NCI-H2196 treated with DMSO at 0.1 percent for 48 hours (cell line): Measurements from ENCODE around the gene LIN28B.
"Not testable (repeated sequence)": the region's sequence is repeated elsewhere in the genome, so short reads cannot be mapped to it uniquely, and the experiment has no call there.

Experiments
- DNase-seq: peaks from one replicate; lab custom pipeline; 2025; ENCODE audit not compliant: unreplicated experiment; lab: John Stamatoyannopoulos, UW

LIN28B gene

DNA sequence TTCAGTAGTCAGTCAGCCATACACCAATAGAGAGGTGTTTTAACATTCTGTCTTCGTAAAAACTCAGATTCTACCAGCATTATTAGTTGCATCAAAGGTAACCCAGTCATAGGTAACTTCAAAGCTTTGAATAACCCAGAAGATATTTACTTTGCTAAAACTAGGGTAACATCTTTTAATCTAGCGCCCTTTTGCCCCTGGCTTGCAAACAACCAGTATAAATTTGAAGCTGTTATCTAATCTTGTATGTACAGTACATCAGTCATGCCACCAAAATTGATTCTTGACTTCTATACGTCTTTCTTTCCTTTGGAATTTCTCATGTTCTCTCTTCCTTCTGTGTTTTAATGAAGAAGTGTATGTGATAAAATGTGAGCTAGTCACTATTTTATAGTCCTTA lies 109.3 kb downstream of the LIN28B start:
- no peak for DNase-seq

DNA sequence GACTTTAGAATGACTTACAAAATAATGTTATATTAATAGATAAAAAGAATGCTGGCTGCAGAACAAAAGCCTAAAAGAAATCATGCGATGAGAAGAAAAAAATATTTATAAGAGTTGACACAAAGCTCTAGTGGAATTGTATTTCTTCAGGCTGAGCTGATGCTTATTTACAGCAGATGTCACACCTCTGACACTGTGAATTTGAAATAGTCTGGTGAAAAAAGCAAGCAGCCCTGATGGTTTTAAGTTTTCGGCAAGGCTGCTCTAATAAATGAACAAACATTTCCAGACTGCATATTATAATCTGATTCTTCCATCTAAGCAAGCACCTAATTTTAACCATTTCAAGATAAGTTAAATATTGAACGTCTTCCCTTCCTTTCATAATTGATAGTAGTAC lies 109.9 kb downstream of the LIN28B start:
- DNase-seq = no peak

DNA sequence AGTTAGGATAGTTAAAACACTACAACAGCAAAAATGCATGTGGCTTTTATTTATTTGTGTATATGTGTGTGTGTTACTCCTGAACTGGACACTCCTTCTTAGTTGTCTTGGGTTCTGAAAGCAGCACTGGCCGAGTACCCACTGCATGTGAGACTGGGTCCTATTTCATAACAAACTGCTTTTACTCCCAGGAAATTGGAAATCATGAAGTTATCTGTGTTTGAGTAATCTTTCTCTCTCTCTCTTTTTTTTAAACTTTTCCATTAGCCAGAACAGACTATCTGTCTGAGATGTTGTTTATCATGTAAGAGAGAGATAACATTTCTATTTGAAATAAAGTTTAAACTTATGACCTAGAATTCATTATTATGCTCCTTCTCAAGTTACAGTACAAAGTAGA lies 110.4 kb downstream of the LIN28B start:
- no peak for DNase-seq

DNA sequence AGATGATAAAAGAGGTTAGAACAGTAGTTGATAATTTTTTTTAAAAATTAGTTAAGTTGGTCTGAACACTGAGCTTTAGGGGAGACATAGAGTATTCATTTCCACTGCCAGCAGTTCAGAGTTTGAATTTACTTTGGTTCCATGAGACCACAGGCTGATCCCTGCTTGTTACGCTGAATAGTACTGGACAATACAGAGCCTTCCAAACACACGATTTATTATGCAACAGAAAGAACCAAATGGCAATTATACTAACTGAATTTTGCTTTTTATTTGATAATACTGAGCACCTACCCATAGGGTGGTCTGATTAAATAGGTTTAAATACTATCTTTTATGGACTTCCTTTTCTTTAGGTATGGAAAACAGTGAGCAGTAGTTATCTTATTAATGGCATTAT lies 111.5 kb downstream of the LIN28B start:
- DNase-seq = no peak

DNA sequence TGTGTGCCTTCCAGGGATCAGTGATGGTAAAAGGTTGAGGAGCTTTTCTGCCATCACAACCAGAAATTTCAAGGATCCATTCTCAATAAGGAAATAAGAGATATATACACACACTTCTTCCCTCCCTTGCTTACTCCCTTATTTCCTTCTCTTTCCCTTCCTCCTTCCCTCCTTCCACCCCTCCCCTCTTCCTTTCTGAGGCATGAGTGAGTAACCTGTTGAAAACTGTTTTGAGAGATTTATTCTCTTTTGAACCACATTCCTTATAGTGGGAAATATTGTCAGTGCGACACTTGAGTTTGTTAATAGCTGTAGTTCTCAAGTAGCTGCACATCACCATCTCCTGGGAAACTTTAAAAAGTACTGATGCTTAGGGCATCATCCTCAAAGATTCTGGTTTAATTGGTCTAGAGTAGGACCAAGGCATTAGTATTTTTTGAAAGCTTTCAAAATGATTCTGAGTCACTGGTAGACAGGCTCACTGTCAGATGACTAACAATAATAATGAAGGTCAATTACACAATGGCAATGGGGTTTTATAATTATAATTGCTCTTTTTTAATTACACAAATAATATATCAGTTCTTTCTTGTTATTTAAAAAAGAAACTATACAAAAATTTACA lies 113.0 kb downstream of the LIN28B start:
- no peak for DNase-seq

DNA sequence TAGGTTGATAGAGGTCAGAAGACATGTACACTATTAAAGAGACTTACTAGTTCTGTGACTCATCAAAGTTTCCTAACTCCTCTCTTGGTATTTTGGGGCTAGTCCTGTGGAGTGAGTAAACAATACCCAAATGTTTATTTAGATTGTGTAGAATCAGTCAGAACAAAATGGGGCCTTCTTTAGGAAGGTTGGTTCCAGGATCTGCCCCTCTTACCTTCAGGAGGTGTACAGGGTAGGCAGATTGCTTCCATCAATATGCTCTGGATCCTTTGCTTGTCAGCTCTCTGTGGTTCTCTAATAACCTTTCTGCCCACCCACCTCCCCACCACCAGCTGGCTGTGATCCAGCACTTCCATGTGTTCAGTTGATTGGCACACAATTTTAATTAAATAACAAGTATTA lies 115.9 kb downstream of the LIN28B start:
- no peak for DNase-seq

DNA sequence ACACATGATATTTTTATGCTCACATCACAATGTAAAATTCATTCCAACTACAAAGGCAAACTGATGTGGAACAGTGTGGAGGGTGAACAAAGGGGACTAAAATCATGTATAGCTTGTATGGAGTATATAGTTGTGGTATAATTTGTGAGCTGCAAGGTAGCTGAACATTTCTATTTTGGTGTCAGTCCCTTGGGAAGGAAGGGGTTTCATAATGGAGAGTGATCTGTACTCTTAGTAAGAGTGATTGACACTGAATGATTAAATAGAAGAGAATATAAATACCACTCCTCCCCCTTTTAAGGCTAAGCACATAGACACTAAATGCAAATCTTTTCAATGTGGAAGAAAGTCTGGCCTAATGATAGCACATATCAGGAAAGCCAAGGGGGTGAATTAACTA lies 118.3 kb downstream of the LIN28B start:
- no peak for DNase-seq

DNA sequence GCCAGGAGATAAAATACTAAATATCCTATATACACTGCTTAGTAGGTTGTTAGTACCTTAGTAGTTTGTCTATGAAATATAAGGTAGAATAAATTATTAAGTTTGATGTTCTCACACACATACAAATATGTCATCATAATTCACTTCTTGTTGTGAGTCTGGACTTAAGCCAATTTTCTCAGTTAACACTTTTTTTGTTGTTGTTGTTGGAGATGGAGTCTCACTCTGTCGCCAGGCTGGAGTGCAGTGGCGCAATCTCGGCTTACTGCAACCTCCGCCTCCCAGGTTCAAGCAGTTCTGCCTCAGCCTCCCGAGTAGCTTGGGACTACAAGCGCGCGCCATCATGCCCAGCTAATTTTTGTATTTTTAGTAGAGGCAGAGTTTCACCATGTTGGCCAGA lies 119.5 kb downstream of the LIN28B start:
- DNase-seq = not testable (repeated sequence)

DNA sequence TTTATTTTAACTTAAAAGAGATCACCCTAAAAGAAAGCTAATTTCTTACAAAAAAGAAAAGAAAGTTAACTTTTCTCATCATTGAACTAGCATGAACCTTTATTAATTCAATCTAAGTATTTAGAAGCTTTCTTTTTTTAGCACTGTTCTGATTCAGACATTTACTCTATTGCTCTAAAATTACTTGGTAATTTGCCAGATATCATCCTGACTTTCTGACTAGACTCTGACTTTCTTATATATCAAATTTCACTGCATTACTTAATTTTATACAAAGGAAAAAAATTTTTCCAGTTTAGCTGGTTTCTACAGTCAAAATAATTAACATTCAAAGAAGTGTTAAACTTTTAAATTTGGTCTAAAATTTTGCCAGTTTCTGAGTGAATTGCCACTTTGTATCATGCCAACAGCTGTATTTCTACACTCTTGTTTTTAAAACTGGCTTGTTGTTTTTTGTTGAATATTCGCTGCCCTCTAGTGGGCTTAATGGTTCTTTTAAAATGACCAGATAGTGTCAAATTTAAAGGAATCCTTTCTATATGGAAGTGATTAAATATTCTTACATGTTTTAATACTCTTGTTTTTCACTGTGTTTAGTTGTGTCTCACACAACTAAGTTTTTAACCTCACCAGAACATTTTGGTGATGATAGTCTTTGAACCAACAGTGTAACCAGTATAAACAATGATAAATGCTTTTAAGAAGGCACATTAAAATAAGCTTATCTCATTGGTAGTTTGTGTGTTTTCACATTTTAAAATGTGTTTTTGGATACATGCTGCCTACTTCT lies 120.9 kb downstream of the LIN28B start:
- DNase-seq = peak; percentile 23

DNA sequence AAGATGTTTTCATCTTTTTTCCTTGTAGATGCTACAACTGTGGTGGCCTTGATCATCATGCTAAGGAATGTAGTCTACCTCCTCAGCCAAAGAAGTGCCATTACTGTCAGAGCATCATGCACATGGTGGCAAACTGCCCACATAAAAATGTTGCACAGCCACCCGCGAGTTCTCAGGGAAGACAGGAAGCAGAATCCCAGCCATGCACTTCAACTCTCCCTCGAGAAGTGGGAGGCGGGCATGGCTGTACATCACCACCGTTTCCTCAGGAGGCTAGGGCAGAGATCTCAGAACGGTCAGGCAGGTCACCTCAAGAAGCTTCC lies 121.4 kb downstream of the LIN28B start:
- DNase-seq = no peak

DNA sequence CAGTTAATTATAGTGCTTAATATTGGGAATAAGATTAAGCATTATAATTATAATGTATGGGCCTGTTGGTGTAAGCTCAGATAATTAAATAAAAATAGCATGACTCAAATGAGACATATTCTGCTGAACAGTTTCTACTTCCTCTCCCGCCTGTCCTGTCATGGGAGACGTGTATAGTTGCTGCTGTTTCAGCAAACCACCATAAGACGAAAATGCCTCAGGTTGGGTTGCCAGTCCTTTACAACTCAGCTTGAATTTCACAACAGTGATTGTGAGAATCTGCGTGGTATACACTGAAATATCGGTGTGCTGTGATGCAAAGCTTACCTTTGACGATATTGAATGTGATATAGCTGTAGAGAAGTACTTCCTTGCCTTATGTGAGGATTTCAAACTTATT lies 123.4 kb downstream of the LIN28B start:
- no peak for DNase-seq

DNA sequence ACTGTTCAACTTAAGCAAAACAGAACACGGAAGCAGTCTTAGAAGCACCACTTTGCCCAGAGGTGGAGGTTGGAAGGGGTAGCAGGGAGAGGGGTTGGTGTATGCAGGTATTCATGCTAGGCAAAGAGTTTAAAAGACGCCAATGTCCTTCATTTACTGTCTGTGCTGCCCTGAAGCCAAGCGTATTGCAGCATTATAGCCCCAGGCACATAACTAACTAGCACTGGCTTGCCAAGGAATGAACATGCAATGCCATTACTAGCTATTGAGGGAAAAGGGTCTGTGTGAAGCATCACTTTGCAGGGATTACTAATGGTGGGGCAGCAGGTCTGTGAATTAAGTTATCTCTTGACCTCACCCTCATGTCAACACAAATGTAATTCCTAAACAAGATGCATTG lies 124.8 kb downstream of the LIN28B start:
- DNase-seq = not testable (repeated sequence)

DNA sequence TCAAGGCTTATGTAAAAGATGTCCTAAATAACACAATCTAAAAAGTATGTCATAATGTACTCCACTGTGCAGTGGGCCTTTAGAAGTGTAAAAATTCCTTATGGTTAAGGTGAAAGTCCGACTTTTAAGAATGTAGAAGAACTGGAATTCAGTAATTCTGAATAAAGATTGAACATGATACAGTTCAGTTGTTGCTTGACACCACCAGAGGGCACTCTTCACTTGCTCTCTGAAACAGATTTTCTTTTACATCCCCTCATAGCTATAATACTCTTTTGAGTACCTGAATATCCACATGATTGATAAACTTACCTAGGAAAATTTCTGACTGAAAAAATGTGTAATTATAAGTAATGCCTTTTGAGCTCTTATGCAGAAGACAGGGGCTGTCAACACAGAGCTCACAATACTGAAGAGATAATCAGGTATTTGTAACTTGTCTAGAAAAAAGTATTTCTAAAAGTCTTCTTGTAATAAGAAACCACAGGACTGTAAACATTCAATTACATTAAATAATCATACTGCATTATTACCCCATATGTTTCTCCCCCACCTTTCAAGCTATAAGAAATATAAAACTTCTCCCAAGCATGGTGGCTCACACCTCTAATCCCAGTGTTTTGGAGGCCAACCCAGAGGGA lies 130.8 kb downstream of the LIN28B start:
- peak; percentile 47 for DNase-seq

DNA sequence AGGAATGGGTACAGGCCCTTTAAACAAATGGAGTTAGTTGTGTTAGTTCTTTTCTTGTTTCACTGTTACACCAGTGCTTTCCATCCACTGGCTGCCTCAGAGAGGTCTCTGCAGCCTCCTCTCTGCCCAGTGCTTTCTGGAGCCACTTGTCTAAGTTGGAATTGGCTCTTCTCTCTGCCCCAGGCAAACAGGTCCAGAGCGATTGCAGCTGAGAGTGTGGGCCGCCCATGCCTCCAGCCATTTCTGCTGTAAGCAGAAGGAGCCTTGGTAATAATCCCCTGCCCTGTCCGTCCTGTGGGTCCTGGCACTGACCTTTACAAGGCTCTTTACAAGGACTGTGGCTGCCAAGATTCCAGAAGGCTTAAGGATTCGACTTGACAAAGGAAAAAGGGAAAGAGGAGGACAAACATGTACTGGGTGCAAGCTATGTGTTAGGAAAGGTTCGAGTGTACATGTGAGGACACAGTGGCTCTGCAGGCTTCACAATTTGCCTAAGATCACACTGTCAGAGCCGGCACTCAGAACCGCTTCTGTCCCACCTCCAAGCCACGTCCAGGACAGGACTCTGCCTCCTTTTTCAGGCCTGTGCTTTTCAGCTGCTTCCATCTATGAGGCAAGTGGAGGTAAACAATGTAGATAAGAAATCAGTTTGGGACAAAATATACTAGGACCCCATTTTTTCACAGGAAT lies 134.4 kb downstream of the LIN28B start:
- no peak for DNase-seq

DNA sequence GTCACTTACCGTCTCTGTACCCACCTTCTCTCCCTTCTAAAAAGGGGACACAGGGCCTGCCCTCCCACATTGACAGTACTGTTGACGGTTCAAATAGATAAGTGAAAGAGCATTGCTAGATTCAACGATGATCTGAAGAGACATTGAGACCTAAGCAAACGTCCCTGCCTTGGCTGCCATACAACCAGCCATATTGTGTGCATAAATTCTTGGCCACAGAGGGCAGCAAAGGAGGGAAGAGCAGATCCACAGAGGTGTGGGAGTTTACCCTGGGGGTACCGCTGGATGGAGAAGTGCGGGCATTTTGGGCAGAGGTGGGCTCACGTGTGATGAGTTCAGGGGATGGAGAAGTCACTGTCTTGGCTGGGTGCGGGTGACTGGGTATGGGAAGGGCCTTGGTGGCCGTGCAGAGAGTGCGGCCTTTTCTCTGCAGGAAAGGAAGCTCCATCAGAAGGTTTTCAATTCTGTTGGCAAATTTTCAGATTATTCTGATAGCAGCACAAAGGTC lies 137.3 kb downstream of the LIN28B start:
- no peak for DNase-seq

DNA sequence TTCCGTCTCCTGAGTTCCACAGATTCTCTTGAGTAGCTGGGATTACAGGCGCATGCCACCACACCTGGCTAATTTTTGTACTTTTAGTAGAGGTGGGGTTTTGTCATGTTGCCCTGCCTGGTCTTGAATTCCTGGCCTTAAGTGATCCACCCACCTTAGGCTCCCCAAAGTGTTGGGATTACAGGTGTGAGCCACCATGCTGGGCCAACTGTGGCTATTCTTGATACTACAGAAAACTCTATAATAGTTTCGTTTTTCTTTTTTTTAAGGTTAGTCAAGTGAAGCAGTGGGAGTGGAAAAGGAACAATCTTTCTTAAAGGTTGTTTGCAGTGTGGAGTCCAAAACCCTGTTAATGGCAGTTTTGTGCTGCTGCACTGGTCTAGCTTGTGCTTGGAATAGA lies 138.2 kb downstream of the LIN28B start:
- DNase-seq = no peak

DNA sequence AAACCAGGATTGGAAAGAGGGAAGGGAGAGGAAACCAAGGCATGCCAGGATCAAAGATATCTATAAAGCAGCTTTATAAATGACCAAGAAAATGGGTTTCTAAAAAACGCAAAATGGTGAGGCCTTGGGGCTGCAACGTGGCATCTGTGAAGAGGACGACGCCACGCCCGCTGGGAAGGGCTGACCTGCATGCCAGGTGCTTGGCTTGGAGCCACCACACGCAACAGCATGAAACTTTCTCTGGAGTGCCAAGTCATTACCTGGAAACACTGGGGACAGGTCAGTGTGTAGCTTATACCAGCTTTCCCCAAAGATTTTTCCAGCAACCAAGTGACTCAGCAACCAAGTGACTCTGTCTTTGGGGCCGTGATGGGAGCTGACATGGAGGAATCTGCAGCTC lies 140.4 kb downstream of the LIN28B start:
- no peak for DNase-seq

DNA sequence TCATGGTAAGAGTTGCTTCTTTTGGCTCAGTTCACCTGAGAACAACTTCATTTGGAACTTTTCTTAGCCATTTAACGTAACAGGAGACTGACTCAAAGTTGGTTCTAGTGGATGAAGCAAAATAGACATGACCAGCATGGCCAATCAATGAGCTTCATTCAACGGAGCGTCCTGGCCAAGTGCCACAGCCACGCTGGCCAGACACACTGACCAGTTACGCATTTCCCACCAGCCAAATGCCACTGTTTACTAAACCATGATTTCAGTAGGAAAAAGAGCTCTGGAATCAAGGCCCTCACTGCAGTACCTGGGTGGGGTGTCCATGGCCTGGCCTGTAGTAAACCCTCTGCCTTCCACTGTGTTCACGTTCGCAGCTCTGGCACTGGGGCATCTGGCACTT lies 142.5 kb downstream of the LIN28B start:
- no peak for DNase-seq

DNA sequence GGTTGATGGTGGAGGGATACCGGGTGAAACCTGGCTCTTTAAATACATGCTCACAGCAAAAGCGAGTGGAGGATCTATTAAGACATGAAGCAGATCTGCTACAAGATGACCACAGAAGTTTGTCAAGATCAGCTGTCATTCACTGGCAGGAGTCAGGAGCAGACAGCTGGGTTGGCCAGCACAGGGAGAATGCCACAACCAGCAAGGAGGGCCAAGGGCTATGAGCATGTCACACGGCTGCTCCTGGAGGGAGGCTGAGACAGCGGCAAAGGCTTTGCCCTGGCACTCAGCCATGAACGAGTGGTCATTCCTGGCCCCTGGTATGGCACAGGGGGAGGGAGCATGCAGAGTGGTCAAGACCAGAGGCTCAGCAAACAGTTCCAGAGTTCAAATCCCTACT lies 145.3 kb downstream of the LIN28B start:
- DNase-seq = no peak

DNA sequence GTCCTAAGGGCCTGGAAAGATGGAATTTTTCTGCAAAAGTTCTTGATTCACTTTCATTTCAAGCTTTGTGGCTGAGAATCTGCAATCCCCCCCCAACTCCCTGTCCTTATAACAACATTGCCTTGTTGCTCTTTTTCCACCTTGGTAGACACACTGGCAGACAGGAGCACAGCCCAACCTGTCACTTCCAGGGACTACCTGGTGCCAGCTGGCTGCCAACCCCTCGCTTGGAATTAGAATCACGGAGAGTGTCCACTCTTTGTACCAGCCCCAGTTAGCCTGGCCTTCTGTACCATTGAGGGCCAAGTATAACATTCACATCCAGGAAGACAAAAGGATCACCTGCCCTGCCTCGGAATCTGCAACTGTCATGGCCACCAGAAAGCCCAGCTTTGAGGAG lies 148.2 kb downstream of the LIN28B start:
- DNase-seq = no peak

DNA sequence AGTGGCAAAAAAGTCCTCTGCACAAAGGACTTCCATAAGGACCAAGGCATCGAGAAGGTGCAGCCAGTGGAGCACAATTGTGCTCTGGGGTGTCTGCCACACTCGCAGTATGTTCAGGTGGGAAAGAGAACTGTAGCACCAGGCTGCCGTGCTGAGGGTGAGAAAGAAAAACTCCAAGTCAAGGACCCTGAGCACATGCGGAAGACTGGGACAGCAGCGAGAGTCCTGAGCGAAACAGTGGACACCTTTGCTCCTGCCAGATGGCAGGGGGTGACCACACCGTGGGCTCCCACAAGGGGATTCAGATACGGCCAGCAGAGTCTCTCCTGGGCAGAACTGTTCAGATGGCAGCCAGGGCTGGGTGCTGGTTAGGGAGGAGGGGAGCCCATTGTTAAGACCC lies 149.4 kb downstream of the LIN28B start:
- no peak for DNase-seq

DNA sequence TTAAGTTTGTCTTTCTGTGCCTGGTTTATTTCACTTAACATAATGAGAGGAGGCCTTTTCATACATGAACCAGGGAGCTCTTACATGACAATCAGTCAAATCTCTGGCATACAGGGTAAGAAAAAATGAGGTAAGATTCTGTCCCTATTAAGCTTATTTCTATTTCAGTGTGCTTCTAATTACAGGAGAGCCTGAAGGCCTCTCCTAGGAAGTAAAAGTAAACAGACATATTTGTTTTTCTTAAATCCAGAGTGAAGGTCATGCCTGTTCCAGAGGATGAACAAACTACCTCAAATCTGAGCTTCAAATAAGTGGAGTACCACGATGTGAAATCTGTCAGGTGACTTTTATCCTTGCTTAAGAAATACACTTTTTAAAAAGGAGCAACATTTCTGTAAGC lies 150.3 kb downstream of the LIN28B start:
- DNase-seq = no peak
